ENCODE data around the gene KCNJ11.

GRCh38 chr11:17385926-17386325, 2.5 kb downstream of the KCNJ11 start:
- TF ChIP-seq CTCF (IDR thresholded peaks at IDR 0.05) (no peak), EZH2 (IDR thresholded peaks at IDR 0.05) (no peak)

Measured in neural progenitor cell (in vitro differentiated cells).